ENCODE data around the gene WNT9A.

Gene WNT9A

GRCh38 chr1:227924833-227925574, 22.7 kb downstream of the WNT9A start:
- DNase-seq (ENCODE audit: low read depth in 4 of 4, low spot score in 1 of 4), result no peak

DNA sequence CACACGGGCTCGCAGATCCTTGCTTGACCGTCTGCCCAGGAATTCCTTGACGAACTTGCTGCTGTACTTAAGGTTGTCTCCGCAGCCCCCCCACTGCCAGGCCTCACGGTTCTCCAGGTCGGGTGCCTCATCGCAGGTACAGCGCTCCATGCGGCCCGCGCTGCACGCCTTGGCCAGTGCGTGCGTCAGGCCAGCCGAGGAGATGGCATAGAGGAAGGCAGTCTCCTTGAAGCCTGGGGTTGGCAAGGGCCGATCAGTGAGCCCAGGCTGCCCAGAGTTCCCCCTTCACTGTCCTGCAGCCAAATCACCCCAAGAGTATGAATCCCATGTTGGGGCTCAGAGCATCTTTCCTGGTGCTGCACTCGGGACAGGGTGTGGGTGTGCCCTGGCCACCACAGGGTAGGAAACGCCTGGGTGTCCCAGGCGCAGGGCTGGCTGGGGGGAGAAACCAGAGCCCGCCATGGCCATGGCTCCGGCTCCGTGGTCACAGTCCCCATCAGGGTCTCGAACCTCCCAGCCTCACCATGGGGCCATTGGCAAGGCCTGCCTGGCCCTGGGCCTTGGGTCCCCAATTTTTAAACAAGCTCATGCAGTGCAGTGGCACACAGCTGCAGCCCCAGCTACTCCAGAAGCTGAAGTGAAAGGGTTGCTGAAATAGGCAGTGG, 23.4 kb downstream of the WNT9A start:
- DNase-seq (ENCODE audit: low read depth in 4 of 4, low spot score in 1 of 4), result no peak

GRCh38 chr1:227923353-227924167, 24.2 kb downstream of the WNT9A start:
- no peak for DNase-seq (ENCODE audit: low read depth in 4 of 4, low spot score in 1 of 4)

DNA sequence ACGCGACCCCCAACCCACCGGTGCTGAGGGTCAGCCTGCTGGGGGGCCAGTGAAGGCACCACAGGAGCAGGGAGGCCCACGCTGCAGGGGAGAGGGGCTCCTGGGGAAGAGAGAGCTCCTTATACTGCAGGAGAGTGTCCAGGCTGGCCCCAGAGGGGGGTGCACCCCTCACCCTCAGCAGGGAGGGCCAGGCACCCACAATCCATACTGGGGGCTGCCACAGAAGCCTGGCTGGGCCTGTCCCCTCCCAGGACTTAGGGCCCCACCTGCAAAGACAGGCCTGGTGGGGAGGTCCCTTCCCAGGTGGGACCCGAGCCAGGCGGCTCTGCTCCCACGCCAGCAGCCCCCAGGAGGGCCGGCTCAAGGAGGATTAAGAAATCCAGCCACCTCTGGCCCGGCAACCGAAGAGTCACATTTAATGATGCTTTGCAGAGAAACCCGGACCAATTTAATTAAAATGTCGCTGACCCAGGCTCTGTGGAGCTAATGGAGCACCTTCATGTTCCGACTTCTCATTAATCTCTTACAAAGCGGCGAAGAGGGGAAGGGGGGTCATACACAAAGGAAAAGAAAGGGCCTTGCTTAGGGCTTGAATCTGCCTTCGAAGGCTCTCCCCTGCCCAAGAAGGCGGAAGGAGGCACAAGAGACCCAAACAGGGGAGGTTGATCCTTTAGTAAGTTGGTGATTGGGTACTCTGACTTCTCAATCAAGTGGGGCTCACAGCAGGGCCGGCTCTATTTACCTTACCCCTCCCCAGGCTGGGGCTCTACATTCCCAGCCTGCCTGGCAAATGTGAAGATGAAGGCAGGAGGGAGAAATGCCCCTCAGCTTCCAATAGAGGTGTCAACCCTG, 25.0 kb downstream of the WNT9A start:
- DNase-seq (ENCODE audit: low read depth in 4 of 4, low spot score in 1 of 4), result no peak

GRCh38 chr1:227921461-227922185, 26.1 kb downstream of the WNT9A start:
- no peak for DNase-seq (ENCODE audit: low read depth in 4 of 4, low spot score in 1 of 4)

DNA sequence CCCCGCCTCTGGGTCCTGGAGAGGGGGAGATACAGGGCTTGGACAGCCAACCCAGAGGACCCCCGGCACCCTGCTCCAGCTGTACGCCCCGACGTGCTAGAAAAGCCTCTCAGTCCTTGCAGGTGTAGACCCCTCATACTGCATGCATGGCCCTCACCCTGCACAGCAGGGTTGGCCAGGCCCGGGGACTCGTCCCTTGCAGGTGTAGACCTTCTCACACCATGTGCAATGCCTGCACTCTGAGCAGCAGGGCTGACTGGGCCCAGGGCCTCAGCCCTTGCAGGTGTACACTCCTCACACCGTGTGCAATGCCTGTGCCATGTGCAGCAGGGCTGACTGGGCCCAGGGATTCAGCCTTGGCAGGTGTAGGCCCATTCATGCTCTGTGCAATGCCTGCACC, 26.8 kb downstream of the WNT9A start:
- DNase-seq (ENCODE audit: low read depth in 4 of 4, low spot score in 1 of 4), result no peak

DNA sequence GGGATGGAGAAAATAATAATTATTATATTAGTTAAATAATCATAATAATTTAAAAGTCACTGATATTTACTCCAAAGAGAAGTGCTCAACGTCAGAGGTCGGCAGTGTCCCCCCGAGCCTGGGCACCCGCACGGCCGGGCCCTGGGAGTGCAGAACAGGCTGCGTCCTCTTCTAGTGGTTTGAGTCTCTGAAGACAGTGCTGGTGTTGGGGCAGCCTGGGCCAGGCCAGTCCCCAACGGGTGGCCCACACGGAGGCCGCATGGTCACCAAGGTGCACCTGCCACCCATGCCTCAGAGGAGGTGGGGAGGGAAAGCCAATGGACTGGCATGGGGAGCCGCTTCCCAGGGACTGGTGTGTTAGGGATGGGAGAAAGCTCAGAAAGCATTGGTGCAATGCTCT, 27.3 kb downstream of the WNT9A start:
- no peak for DNase-seq (ENCODE audit: low read depth in 4 of 4, low spot score in 1 of 4)

DNA sequence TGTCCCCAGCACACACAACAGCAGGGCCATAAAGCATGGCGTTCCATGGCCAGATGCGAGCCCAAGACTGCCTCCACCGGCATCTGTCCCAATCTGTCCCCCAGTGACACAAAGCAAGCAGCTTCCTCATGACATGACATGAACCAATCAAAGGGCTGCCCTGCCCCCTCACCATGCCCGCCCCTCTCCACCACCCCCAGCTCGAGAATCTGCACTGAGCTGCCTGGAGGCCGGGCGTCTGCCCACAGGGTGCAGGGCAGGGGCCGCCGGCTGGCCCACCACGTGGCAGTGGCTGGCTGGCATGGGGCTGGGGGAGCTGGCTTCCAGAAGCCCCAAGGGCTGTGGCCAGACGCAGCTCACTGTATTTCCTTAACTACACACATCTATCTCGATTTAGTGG, 27.8 kb downstream of the WNT9A start:
- DNase-seq (ENCODE audit: low read depth in 4 of 4, low spot score in 1 of 4), result no peak

- no peak for DNase-seq (ENCODE audit: low read depth in 4 of 4, low spot score in 1 of 4)
Observed at GRCh38 chr1:227918736-227919135, 29.0 kb downstream of the WNT9A start.

DNA sequence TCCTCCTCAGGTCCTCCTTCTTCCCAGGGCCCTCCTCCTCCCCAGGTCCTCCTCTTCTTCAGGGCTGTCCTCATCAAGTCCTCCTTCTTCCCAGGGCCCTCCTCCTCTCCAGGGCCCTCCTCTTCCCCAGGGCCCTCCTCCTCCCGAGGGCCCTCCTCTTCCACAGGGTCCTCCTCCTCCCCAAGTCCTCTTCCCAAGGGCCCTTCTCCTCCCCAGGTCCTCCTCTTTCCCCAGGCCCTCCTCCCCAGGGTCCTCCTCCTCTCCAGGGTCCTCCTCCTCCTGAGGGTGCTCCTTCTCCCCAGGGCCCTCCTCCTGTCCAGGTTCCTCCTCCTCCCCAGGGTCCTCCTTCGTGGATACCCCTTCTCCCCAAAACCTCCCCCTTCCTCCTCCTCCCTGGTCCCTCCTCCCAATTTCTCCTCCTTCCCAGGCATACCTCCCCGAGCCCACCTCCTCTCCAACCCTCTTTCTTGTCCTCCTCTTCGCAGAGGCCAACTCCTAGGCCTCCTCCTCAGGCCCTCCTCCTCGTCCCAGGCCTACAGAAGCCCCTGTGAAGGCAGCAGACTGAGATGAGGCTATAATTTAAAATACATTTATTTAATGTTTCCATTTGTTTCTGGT, 29.5 kb downstream of the WNT9A start:
- DNase-seq (ENCODE audit: low read depth in 4 of 4, low spot score in 1 of 4), result no peak

DNA sequence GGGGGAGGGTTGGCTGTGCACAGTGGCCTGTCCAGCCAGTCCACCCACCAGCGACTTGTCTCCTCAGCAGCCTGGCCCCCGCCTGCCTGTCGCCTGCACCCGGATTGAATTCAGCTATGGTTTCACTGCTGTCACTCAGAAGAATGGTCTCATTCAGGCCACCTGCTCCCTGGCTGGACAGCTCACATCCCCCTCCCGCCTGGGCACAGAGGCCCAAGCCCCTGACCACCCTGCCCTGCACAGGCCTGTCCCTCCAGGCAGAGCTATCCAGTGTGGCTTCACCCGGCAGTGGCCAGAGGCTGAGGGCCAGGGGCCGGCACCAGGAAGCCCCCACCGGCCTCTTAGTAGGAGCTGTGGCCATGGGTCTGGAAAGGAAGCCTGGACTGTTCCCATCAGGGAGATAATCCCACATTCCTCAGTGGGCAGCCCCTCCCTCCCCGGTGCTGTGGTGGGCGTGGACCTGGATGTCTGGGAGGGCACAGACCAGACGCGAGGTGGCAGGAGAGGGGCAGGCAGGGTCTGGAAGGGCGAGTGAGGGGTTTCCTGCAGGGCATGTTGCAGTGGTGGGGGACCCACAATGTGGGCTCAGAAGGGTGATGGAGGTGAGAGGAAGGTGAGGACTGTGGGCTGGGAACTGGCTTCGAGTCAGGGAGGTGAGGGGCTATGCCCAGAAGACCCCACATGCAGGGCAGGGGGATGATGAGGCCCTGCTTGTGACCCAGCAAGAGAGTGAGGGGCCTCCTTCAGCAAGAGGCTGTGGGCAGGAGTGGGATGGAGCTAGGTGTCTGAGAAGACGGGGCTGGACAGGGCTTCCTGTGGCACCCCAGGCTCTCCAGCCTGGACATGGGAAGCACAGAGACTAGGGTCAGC, 30.4 kb downstream of the WNT9A start:
- DNase-seq (ENCODE audit: low read depth in 4 of 4, low spot score in 1 of 4), result no peak

GRCh38 chr1:227916655-227917054, 31.1 kb downstream of the WNT9A start:
- DNase-seq (ENCODE audit: low read depth in 4 of 4, low spot score in 1 of 4), result no peak

- no peak for DNase-seq (ENCODE audit: low read depth in 4 of 4, low spot score in 1 of 4)
Observed at GRCh38 chr1:227915564-227916553, 31.9 kb downstream of the WNT9A start.

GRCh38 chr1:227914801-227915563, 32.8 kb downstream of the WNT9A start:
- no peak for DNase-seq (ENCODE audit: low read depth in 4 of 4, low spot score in 1 of 4)

GRCh38 chr1:227913764-227914721, 33.7 kb downstream of the WNT9A start:
- no peak for DNase-seq (ENCODE audit: low read depth in 4 of 4, low spot score in 1 of 4)

DNA sequence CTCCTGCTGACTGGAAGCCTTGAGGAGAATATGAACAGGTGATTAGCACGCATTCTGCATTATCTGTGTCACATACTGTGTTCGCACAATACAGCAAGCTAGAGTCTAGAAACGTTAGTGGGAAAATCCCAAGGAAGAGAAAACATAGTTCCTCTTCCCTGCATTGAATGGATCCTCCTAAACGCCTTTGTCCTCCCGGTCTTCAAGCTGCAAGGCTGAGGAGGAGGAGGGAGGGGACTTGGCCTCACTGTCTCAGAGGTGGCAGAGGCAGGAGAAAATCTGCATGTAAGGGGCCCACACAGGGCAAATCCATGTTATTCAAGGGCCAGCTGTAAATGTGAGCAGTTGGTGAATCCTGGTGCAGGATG, 34.4 kb downstream of the WNT9A start:
- DNase-seq (ENCODE audit: low read depth in 4 of 4, low spot score in 1 of 4), result no peak
